ENCODE data around the gene CNTNAP2.

The CNTNAP2 gene

GRCh38 chr7:148256433-148256832 lies 2139.8 kb downstream of the CNTNAP2 start:
- TF ChIP-seq CTCF (IDR thresholded peaks at IDR 0.05; ENCODE audit: extremely low read depth, missing control alignments): no peak
- DNase-seq (ENCODE audit: low spot score): no peak

GRCh38 chr7:148260599-148260998 lies 2144.0 kb downstream of the CNTNAP2 start:
- no peak for DNase-seq (ENCODE audit: low spot score)
- no peak for TF ChIP-seq CTCF (IDR thresholded peaks at IDR 0.05; ENCODE audit: extremely low read depth, missing control alignments)

- no peak for TF ChIP-seq CTCF (IDR thresholded peaks at IDR 0.05; ENCODE audit: extremely low read depth, missing control alignments)
Observed at GRCh38 chr7:148261523-148261922, 2144.9 kb downstream of the CNTNAP2 start.

GRCh38 chr7:148261996-148262688 lies 2145.5 kb downstream of the CNTNAP2 start:
- DNase-seq (ENCODE audit: low spot score): no peak
- no peak for TF ChIP-seq CTCF (IDR thresholded peaks at IDR 0.05; ENCODE audit: extremely low read depth, missing control alignments)

More at GRCh38 chr7:148261523-148261922, 2144.9 kb downstream of the CNTNAP2 start:
- DNase-seq (ENCODE audit: low spot score): no peak

GRCh38 chr7:148262721-148263229 lies 2146.2 kb downstream of the CNTNAP2 start:
- TF ChIP-seq CTCF (IDR thresholded peaks at IDR 0.05; ENCODE audit: extremely low read depth, missing control alignments): peak; percentile 86

GRCh38 chr7:148264933-148265557 lies 2148.4 kb downstream of the CNTNAP2 start:
- peak; percentile 45 for DNase-seq (ENCODE audit: low spot score)

More at GRCh38 chr7:148262721-148263229, 2146.2 kb downstream of the CNTNAP2 start:
- DNase-seq (ENCODE audit: low spot score): peak; percentile 52

More at GRCh38 chr7:148264933-148265557, 2148.4 kb downstream of the CNTNAP2 start:
- peak; percentile 61 for TF ChIP-seq CTCF (IDR thresholded peaks at IDR 0.05; ENCODE audit: extremely low read depth, missing control alignments)
